B cell (primary cell): ENCODE results near the gene SMIM22. TPM values are rescaled to one million over a fixed set of nuclear protein-coding genes. Genes with fewer than 3 reads are reported as not detected.

Source experiments
- ATAC-seq: fragments of 200-7000 bp; cut with Tn5 transposase; one replicate; pipeline ENCODE4 v1.10.0; 2021; ENCODE audit warnings: low read depth, mild to moderate bottlenecking, moderate number of reproducible peaks, moderate library complexity
- CTCF ChIA-PET: fragments of 350-600 bp; sonication (Branson Sonifier 250); formaldehyde crosslinking; loops from one replicate; lab custom pipeline; 2021; ENCODE audit warnings: antibody characterized with exemption, inconsistent platforms; lab: Charles Lee
- POLR2A ChIA-PET: fragments of 350-600 bp; sonication (Branson Sonifier 250); formaldehyde crosslinking; loops from one replicate; lab custom pipeline; 2021; ENCODE audit warnings: antibody characterized with exemption; lab: Charles Lee
- DNase-seq: peaks from one replicate; pipeline ENCODE4 v3.0.0; 2013
- H2AFZ ChIP-seq: 2 replicates; pipeline ENCODE4 v1.6.1; 2012; ENCODE audit warnings: mild to moderate bottlenecking, low read depth, low read length; ENCODE audit not compliant: insufficient read depth, poor library complexity, severe bottlenecking
- H3K27ac ChIP-seq, 2 donors: 1 replicate in 1 of 2; 2 replicates in 1 of 2; pipeline ENCODE4 v1.5.1; 2012 to 2013; ENCODE audit warnings: low read length in 2 of 2, mild to moderate bottlenecking in 2 of 2, moderate library complexity in 1 of 2
- H3K27me3 ChIP-seq, 4 experiments: fragments of 200-600 bp in 1 of 4; sonication (generic) in 1 of 4; replicated peaks in 1 of 4; 1 replicate in 2 of 4; 2 replicates in 2 of 4; pipeline versions ENCODE4 v1.6.1 to v1.7.0; 2013 to 2016; ENCODE audit warnings: low read length in 3 of 4, mild to moderate bottlenecking in 2 of 4, mixed read lengths in 1 of 4, moderate library complexity in 1 of 4; ENCODE audit not compliant: insufficient read depth in 4 of 4, control insufficient read depth in 3 of 4; ENCODE audit errors: control extremely low read depth in 1 of 4
- H3K36me3 ChIP-seq, 2 experiments: replicated peaks in 1 of 2; 1 replicate in 1 of 2; 2 replicates in 1 of 2; pipeline versions ENCODE4 v1.6.1 to v1.7.1; 2013; ENCODE audit warnings: low read length in 1 of 2; ENCODE audit not compliant: insufficient read depth in 2 of 2, control insufficient read depth in 1 of 2; ENCODE audit errors: control extremely low read depth in 1 of 2, extremely low read depth in 1 of 2
- H3K4me1 ChIP-seq, 2 donors: fragments of 200-600 bp in 1 of 2; sonication (generic) in 1 of 2; 1 replicate in 1 of 2; 2 replicates in 1 of 2; pipeline versions ENCODE4 v1.5.1 to v1.6.1; 2013 to 2017; ENCODE audit warnings: low read length in 2 of 2; ENCODE audit not compliant: control insufficient read depth in 2 of 2, insufficient read depth in 2 of 2
- H3K4me2 ChIP-seq: replicated peaks from 2 replicates; pipeline ENCODE3; 2012; ENCODE audit warnings: mild to moderate bottlenecking, low read depth, low read length; ENCODE audit not compliant: poor library complexity, severe bottlenecking
- H3K4me3 ChIP-seq, 5 experiments: fragments of 200-600 bp in 1 of 5; sonication (generic) in 1 of 5; 1 replicate in 3 of 5; 2 replicates in 2 of 5; pipeline versions ENCODE4 v1.5.1 to v1.7.0; 2011 to 2016; ENCODE audit warnings: low read length in 4 of 5, mild to moderate bottlenecking in 4 of 5, low read depth in 2 of 5, control low read depth in 1 of 5, moderate library complexity in 1 of 5; ENCODE audit not compliant: insufficient read depth in 1 of 5; ENCODE audit errors: control extremely low read depth in 1 of 5, extremely low read depth in 1 of 5
- H3K79me2 ChIP-seq: fragments of 200-600 bp; sonication (generic); one replicate; pipeline ENCODE4 v1.6.0; 2016; ENCODE audit warnings: low read length; ENCODE audit not compliant: control insufficient read depth, insufficient read depth
- H3K9ac ChIP-seq: fragments of 200-600 bp; sonication (generic); 2 replicates; pipeline ENCODE4 v1.6.1; 2017; ENCODE audit warnings: mild to moderate bottlenecking, low read length, moderate library complexity
- H3K9me3 ChIP-seq, 3 donors: one replicate each; pipeline versions ENCODE4 v1.6.1 to v1.7.1; 2013; ENCODE audit warnings: low read length in 2 of 3; ENCODE audit not compliant: control insufficient read depth in 2 of 3, insufficient read depth in 1 of 3; ENCODE audit errors: control extremely low read depth in 1 of 3
- H4K20me1 ChIP-seq: 2 replicates; pipeline ENCODE4 v1.6.0; 2012; ENCODE audit warnings: mild to moderate bottlenecking, low read length; ENCODE audit not compliant: insufficient read depth, control insufficient read depth, poor library complexity, severe bottlenecking
- H3K27ac Mint-ChIP-seq: one replicate; pipeline ENCODE4 v1.8.0; 2021; ENCODE audit warnings: mixed read lengths
- H3K27me3 Mint-ChIP-seq: one replicate; pipeline ENCODE4 v1.8.0; 2021; ENCODE audit warnings: mixed read lengths
- H3K4me1 Mint-ChIP-seq: one replicate; pipeline ENCODE4 v1.8.0; 2021; ENCODE audit warnings: mixed read lengths
- H3K4me3 Mint-ChIP-seq: one replicate; pipeline ENCODE4 v1.8.0; 2021; ENCODE audit warnings: mixed read lengths
- H3K9me3 Mint-ChIP-seq: one replicate; pipeline ENCODE4 v1.8.0; 2022; ENCODE audit warnings: mixed read lengths; ENCODE audit not compliant: insufficient read depth
- EZH2 ChIP-seq: IDR thresholded peaks from 2 replicates; pipeline ENCODE4 v1.6.1; 2012; ENCODE audit warnings: borderline replicate concordance, low read depth, mild to moderate bottlenecking, moderate library complexity, low read length; ENCODE audit not compliant: insufficient read depth, poor library complexity, severe bottlenecking
- WGBS: methylation state at CpG from one replicate; pipeline ENCODE4 v1.1.5; 2013; ENCODE audit warnings: missing lambda C conversion rate; ENCODE audit not compliant: insufficient coverage; 5-methylcytosine and 5-hydroxymethylcytosine counted together
- intact Hi-C: fragments of 100-400 bp; cut with micrococcal nuclease; formaldehyde crosslinking; loops from one replicate; pipeline ENCODE4 v1.10.0; 2022
- polyA plus RNA-seq: library from polyadenylated mRNA; depleted of rRNA; stranded (reverse); fragments of >200 nt; gene quantifications from 2 replicates; pipeline ENCODE4 v1.2.3, GENCODE V29; 2012
- total RNA-seq, 2 donors: library from RNA; stranded (reverse); fragments of 120-200 nt in 1 of 2; gene quantifications; 1 replicate in 1 of 2; 2 replicates in 1 of 2; pipeline versions ENCODE4 v1.2.3 to v1.2.4, GENCODE V29; 2013 to 2022
- TF ChIP-seq, protein P1 (sequence below): fragments of 200-600 bp; IDR thresholded peaks from one replicate; pipeline ENCODE4 v1.8.0; 2022; ENCODE audit warnings: antibody characterized with exemption, mild to moderate bottlenecking

SMIM22 gene
- total and polyA plus RNA-seq, 2 donors (not counting 1 experiment from before 2014, with no cell fraction given) = not detected

DNA sequence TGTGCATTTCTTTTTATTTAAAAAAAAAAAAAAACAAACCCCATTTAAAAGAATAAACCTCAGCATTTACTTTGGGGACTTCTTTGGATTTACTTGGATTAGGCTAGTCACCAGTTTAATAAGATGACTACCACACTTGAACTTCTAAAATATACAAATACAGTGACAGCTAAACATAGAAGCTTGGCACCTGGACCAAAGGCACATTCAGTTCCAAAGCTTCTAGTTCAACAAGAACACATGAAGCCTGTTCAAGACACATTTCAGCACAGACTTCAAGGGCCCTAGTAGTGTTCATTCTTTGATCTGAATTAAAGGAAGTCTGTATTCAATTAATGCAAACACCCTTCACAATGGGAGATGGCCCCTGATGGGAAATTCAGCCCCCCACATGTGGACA, 18.9 kb downstream of the SMIM22 start:
- no peaks in the 10 kb centered on the region for H3K27me3 Mint-ChIP-seq
- no peak overlapping the region for H3K4me3 ChIP-seq

DNA sequence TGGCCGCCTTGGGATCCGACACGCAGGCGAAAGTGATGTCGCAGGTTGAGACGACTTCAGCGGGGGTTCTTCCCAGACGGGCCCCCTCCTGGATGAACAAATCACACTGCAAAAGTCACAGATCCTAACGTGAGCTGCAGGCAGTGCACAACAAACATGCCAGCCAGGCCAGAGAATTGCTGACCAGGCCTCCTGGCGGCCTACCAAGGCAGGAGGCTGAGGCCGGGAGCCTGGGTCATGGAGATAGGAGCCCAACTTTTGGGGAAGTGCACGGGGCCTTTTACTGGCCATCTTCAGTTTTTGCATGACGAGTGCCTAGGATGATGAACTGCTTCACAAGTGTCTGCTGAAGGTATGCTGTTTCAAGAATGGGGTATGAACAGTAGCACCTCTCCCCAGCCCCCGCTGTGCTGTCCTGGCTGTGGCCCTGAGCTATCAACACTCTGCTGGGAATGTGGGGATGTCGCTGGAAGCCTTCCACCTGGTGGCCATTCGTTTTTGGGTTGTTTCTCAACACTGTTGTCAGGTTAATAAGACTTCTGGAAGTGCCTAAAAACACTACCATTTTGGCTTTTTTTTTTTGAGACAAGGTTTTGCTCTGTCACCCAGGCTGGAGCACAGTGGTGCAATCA, 19.5 kb downstream of the SMIM22 start:
- Mint-ChIP-seq H3K4me1 (no peaks in the 10 kb centered on the region), H3K4me3 (no peak overlapping the region), H3K9me3 (no peaks in the 10 kb centered on the region), H3K27ac (no peak overlapping the region), H3K27me3 (no peaks in the 10 kb centered on the region)
- TF ChIP-seq, protein P1, sequence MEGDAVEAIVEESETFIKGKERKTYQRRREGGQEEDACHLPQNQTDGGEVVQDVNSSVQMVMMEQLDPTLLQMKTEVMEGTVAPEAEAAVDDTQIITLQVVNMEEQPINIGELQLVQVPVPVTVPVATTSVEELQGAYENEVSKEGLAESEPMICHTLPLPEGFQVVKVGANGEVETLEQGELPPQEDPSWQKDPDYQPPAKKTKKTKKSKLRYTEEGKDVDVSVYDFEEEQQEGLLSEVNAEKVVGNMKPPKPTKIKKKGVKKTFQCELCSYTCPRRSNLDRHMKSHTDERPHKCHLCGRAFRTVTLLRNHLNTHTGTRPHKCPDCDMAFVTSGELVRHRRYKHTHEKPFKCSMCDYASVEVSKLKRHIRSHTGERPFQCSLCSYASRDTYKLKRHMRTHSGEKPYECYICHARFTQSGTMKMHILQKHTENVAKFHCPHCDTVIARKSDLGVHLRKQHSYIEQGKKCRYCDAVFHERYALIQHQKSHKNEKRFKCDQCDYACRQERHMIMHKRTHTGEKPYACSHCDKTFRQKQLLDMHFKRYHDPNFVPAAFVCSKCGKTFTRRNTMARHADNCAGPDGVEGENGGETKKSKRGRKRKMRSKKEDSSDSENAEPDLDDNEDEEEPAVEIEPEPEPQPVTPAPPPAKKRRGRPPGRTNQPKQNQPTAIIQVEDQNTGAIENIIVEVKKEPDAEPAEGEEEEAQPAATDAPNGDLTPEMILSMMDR = no peak
- no peak for TF ChIP-seq EZH2
- Histone ChIP-seq H3K27me3 (no peaks in the 10 kb centered on the region), H3K4me2 (no peak overlapping the region), H3K9ac (no peak overlapping the region), H3K79me2 (no peaks in the 10 kb centered on the region), H3K27ac (no peak overlapping the region), H2AFZ (no peak overlapping the region), H3K36me3 (peaks cover 0 to 63% of the 10 kb centered on the region in 2 experiments), H4K20me1 (no peaks in the 10 kb centered on the region), H3K4me3 (no peak overlapping the region), H3K4me1 (no peaks in the 10 kb centered on the region), H3K9me3 (no peaks in the 10 kb centered on the region)
- ATAC-seq (no peak), DNase-seq (no peak)
- intact Hi-C loops = no loop called here
- ChIA-PET POLR2A (no interaction called here), CTCF (no interaction called here)
- WGBS = 95% methylated on average over 15 of the region's 16 CpGs

More for the DNA sequence above, 18.9 kb downstream of the SMIM22 start:
- no peaks in the 10 kb centered on the region for H3K9me3 Mint-ChIP-seq
- Histone ChIP-seq H3K9ac (no peak overlapping the region), H3K9me3 (no peaks in the 10 kb centered on the region), H3K4me2 (no peak overlapping the region), H3K36me3 (peaks cover 0 to 58% of the 10 kb centered on the region in 2 experiments), H3K79me2 (no peaks in the 10 kb centered on the region), H4K20me1 (no peaks in the 10 kb centered on the region), H3K4me1 (no peaks in the 10 kb centered on the region), H2AFZ (no peak overlapping the region), H3K27me3 (no peaks in the 10 kb centered on the region), H3K27ac (no peak overlapping the region)
- POLR2A ChIA-PET = no interaction called here
- DNase-seq (no peak), ATAC-seq (no peak)
- CTCF ChIA-PET = no interaction called here
- no peak overlapping the region for H3K4me3 Mint-ChIP-seq
- no peaks in the 10 kb centered on the region for H3K4me1 Mint-ChIP-seq
- no peak for TF ChIP-seq EZH2
- TF ChIP-seq, protein P1 = no peak
- intact Hi-C loops = no loop called here
- no peak overlapping the region for H3K27ac Mint-ChIP-seq
